PFSK-1 (cell line): ENCODE measurements around the gene PRDM2.

Experiments used
- FOXP2 ChIP-seq: optimal IDR thresholded peaks from 2 replicates; pipeline ENCODE3; 2011; ENCODE audit warnings: borderline replicate concordance, control low read depth, inconsistent platforms; ENCODE audit not compliant: insufficient read depth; ENCODE audit errors: extremely low read length, extremely low read depth
- POLR2AphosphoS5 ChIP-seq: IDR thresholded peaks from 2 replicates; pipeline ENCODE4 v1.6.1; 2012; ENCODE audit warnings: low read depth, mild to moderate bottlenecking, control low read depth, low read length, moderate library complexity
- SIN3A ChIP-seq: IDR thresholded peaks from 2 replicates; pipeline ENCODE4 v1.6.1; 2012; ENCODE audit warnings: mild to moderate bottlenecking, low read length, moderate library complexity, borderline replicate concordance; ENCODE audit not compliant: insufficient read depth
- TAF1 ChIP-seq: IDR thresholded peaks from 2 replicates; pipeline ENCODE4 v1.6.1; 2012; ENCODE audit warnings: low read length, control low read depth, borderline replicate concordance; ENCODE audit not compliant: insufficient read depth
- TF ChIP-seq, protein P1 (sequence below), 2 experiments: IDR thresholded peaks; 2 replicates each; pipeline versions ENCODE4 v1.6.1 to v1.8.0; 2011 to 2012; ENCODE audit warnings: low read depth in 2 of 2, low read length in 2 of 2, control low read depth in 1 of 2, inconsistent platforms in 1 of 2, mild to moderate bottlenecking in 1 of 2, moderate library complexity in 1 of 2; ENCODE audit not compliant: insufficient read depth in 1 of 2

PRDM2 gene

DNA sequence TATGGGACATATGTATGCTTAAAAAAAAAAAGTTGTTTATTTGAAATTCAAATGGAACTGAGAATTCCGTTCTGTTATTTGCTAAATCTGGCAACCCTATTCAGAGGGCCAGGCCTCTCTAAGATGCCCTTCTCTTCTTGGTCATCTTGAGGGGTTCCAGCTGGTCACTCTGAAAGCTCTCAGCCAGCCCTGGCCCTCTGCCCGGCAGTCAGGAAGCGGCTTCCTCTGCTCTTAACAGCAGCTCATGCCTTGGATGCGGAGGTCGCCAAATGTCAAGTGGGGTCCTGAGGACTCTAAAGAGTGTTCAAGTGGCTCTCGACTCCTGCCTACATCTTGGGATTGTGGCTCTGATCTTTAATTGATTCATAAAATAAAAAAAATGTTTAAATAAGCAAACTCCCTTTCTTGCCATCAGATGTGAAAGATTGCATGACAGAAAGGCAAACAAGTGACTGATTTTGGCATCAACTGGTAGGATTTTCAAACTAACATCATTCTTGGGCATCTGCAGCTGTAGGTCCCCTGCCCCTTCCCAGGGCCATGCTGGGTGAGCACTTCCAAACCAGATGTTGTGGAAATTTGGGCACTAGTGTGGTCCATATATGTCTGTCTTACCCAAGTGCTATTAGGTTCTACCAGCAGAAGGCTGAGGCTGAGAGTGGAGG, 130.8 kb downstream of the PRDM2 start:
- TF ChIP-seq SIN3A, result no peak
- TF ChIP-seq, protein P1, sequence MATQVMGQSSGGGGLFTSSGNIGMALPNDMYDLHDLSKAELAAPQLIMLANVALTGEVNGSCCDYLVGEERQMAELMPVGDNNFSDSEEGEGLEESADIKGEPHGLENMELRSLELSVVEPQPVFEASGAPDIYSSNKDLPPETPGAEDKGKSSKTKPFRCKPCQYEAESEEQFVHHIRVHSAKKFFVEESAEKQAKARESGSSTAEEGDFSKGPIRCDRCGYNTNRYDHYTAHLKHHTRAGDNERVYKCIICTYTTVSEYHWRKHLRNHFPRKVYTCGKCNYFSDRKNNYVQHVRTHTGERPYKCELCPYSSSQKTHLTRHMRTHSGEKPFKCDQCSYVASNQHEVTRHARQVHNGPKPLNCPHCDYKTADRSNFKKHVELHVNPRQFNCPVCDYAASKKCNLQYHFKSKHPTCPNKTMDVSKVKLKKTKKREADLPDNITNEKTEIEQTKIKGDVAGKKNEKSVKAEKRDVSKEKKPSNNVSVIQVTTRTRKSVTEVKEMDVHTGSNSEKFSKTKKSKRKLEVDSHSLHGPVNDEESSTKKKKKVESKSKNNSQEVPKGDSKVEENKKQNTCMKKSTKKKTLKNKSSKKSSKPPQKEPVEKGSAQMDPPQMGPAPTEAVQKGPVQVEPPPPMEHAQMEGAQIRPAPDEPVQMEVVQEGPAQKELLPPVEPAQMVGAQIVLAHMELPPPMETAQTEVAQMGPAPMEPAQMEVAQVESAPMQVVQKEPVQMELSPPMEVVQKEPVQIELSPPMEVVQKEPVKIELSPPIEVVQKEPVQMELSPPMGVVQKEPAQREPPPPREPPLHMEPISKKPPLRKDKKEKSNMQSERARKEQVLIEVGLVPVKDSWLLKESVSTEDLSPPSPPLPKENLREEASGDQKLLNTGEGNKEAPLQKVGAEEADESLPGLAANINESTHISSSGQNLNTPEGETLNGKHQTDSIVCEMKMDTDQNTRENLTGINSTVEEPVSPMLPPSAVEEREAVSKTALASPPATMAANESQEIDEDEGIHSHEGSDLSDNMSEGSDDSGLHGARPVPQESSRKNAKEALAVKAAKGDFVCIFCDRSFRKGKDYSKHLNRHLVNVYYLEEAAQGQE (IDR thresholded peaks at IDR 0.05; ENCODE audit: insufficient read depth in 1 of 2, low read depth in 2 of 2, low read length in 2 of 2), result no peak
- no peak for TF ChIP-seq FOXP2
- TF ChIP-seq POLR2AphosphoS5, result no peak
- TF ChIP-seq TAF1, result no peak

DNA sequence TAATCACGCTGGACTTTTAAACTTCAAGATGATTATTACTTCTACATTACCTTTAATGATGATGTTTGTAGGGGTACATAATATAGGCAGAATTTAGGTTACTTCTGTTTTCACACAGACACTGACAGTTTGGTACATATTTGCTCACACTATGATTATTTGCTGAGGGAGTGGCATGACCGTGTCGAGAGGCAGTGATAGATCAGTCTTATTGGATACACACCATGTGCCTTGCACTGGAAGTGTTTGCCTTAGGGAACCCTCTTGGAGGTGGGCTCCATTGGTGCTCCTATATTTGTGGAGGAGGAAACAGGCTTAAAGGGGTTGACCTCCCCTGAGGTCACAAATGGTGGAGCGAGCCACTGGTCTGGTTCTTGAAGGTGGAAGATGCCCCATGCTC, 132.1 kb downstream of the PRDM2 start:
- no peak for TF ChIP-seq TAF1
- no peak for TF ChIP-seq SIN3A

DNA sequence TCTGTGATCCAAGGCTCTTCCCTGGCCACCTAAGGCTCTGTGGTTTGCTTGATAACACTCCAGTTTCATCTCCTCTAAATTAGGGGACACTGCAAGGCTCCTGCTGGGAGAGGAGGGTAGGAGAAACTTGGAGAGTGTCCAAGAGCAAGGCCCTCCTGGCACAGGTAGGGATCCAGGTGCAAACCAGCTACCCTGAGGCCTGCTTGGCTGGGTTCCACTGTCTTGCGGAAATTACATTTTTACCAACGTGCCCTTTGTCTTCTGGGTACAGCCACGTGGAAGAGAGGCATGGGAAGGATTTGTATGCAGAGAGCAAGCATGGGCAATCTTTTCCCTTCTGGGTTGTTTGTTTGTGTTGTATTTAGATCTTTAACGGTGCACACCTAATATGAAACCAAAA, 132.5 kb downstream of the PRDM2 start:
- TF ChIP-seq TAF1 (no peak), POLR2AphosphoS5 (no peak), FOXP2 (no peak), SIN3A (no peak)
- TF ChIP-seq, protein P1 (IDR thresholded peaks at IDR 0.05; ENCODE audit: insufficient read depth in 1 of 2, low read depth in 2 of 2, low read length in 2 of 2), result no peak

DNA sequence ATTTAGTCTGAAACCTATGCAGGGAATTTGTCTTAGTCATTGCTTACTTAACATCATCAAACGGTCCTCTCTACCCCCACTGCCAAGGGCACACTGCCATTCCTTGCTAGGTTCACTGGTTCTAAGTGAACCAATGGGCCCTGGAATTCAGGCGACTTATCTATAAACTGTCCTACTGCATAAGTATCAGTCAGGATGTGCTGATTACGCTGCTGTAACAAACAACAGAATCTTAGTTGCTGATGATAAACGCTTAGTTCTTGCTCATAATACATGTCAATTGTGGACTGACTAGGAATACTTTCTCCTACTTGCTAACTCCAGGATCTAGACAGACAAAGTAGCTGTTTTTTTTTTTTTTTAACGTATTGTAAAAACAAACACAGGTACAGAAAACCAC, 136.1 kb downstream of the PRDM2 start:
- TF ChIP-seq TAF1 (no peak), FOXP2 (no peak), SIN3A (no peak), POLR2AphosphoS5 (no peak)
- TF ChIP-seq, protein P1 (IDR thresholded peaks at IDR 0.05; ENCODE audit: insufficient read depth in 1 of 2, low read depth in 2 of 2, low read length in 2 of 2), result no peak

DNA sequence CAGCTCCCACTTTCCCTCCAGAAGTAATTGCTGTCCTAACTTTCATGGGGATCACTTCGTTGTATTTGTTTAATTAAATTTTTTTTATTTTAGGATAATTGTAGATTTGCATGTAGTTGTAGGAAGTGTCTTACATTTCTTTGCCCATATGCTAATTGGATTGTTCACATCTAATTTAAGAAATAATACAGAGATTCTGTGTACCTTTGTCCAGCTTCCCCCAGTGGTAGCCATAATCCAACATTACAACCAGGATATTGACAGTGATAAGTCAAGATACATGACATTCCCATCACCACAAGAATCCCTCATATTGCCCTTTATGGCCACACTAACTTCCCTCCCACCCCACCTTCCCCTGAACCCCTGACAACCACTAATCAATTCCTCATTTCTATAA, 136.6 kb downstream of the PRDM2 start:
- TF ChIP-seq, protein P1 (IDR thresholded peaks at IDR 0.05; ENCODE audit: insufficient read depth in 1 of 2, low read depth in 2 of 2, low read length in 2 of 2), result no peak
- TF ChIP-seq SIN3A (no peak), POLR2AphosphoS5 (no peak), TAF1 (no peak), FOXP2 (no peak)
